OCI-LY7 (cell line): ENCODE results near the gene TYW1.
"Not testable (repeated sequence)": the region's sequence is repeated elsewhere in the genome, so short reads cannot be mapped to it uniquely, and the experiment has no call there.

Experiments
- EZH2phosphoT487 ChIP-seq: fragments of 200-600 bp; sonication (generic); IDR thresholded peaks from 2 replicates; pipeline ENCODE4 v1.6.1; 2018; ENCODE audit warnings: low read depth, borderline replicate concordance, mild to moderate bottlenecking, mixed run types, antibody characterized with exemption, low read length, moderate library complexity, mixed read lengths
- TF ChIP-seq, protein P1 (sequence below): fragments of 200-600 bp; sonication (generic); conservative IDR thresholded peaks from 2 replicates; pipeline ENCODE4 v1.5.1; 2014; ENCODE audit warnings: mild to moderate bottlenecking, antibody characterized with exemption, low read length, moderate library complexity, mixed read lengths

DNA sequence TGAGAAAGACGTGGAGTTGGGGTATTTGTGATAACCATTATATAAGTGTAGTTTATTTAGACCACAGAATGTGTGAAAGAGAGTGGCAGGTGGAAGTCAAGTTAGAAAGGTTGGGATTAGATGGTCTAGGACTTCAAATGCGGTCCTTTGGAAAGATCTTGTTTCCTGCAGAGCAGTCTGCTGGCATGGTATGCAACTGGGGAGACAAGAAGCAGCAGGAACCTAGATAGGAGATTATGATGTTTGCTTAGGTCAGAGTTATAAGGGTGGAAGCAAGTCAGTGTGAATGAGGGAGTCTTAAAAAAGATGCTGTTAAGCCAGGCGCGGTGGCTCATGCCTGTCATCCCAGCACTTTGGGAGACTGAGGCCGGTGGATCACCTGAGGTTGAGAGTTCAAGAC lies 102.8 kb downstream of the TYW1 start:
- TF ChIP-seq, protein P1, sequence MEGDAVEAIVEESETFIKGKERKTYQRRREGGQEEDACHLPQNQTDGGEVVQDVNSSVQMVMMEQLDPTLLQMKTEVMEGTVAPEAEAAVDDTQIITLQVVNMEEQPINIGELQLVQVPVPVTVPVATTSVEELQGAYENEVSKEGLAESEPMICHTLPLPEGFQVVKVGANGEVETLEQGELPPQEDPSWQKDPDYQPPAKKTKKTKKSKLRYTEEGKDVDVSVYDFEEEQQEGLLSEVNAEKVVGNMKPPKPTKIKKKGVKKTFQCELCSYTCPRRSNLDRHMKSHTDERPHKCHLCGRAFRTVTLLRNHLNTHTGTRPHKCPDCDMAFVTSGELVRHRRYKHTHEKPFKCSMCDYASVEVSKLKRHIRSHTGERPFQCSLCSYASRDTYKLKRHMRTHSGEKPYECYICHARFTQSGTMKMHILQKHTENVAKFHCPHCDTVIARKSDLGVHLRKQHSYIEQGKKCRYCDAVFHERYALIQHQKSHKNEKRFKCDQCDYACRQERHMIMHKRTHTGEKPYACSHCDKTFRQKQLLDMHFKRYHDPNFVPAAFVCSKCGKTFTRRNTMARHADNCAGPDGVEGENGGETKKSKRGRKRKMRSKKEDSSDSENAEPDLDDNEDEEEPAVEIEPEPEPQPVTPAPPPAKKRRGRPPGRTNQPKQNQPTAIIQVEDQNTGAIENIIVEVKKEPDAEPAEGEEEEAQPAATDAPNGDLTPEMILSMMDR = not testable (repeated sequence)
- TF ChIP-seq EZH2phosphoT487 = not testable (repeated sequence)
